ENCODE results near the gene TRPM4.
"Not testable (repeated sequence)": the region's sequence is repeated elsewhere in the genome, so short reads cannot be mapped to it uniquely, and the experiment has no call there.

The TRPM4 gene

GRCh38 chr19:49194408-49194807 lies 36.8 kb downstream of the TRPM4 start:
- no peak for DNase-seq

- peak; percentile 61 for DNase-seq
Measured at GRCh38 chr19:49196527-49197240, 39.1 kb downstream of the TRPM4 start.

DNA sequence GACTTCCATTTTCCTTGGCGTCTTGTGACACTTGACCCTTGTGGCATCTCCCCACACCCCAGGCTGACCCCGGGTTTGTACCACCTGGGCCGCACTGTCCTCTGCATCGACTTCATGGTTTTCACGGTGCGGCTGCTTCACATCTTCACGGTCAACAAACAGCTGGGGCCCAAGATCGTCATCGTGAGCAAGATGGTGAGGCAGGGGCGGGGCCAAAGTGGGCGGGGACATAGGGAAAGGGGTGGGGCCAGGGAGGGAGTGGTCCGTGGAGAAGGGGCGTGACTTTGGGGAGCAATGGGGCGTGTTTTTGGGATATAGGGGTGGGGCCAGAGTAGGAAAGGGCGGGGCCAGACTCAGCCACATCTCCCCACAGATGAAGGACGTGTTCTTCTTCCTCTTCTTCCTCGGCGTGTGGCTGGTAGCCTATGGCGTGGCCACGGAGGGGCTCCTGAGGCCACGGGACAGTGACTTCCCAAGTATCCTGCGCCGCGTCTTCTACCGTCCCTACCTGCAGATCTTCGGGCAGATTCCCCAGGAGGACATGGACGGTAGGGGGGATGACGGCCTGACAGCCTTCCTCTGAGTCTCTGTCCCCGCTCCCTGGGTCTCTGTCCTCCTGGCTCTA lies 42.8 kb downstream of the TRPM4 start:
- DNase-seq, result no peak

- no peak for DNase-seq
Measured at GRCh38 chr19:49201042-49201441, 43.5 kb downstream of the TRPM4 start.

GRCh38 chr19:49205114-49205513 lies 47.5 kb downstream of the TRPM4 start:
- no peak for DNase-seq

DNA sequence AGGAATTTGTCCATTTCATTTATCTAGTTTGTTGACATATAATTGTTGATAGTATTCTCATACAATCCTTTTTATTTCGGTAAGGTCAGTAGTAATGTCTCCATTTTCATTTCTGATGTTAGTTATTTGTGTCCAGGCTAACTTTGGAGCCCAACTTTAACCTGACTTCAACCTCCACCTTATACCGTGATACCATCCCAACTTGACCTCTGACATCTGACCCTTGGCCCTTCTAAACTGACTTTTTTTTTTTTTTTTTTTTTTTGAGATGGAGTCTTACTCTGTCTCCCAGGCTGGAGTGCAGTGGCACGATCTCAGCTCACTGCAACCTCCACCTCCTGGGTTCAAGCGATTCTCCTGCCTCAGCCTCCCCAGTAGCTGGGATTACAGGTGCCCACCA lies 51.9 kb downstream of the TRPM4 start:
- DNase-seq, result not testable (repeated sequence)

DNA sequence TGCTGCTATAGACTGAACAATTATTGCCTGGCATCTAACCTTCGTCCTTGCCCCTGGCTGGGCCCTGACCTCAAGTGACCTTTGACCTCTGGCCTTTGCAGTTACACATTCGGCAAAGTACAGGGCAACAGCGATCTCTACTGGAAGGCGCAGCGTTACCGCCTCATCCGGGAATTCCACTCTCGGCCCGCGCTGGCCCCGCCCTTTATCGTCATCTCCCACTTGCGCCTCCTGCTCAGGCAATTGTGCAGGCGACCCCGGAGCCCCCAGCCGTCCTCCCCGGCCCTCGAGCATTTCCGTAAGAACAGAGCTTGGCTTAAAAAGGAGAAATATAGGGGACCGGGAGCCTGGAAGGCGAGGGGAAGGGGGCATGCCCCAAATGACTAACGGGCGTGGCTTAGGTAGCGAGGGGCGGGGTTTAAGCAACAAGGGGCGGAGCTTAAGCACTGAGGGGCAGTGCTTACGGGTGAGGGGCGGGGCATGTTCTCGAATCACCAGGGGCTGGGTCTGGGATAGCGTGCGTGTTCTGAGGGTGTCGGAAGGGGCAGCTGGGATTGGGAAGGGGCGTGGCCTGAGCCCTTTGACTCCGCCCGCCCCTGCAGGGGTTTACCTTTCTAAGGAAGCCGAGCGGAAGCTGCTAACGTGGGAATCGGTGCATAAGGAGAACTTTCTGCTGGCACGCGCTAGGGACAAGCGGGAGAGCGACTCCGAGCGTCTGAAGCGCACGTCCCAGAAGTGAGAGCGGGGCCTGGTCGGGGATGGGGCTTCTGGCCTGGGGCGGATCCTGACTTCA lies 52.7 kb downstream of the TRPM4 start:
- DNase-seq, result no peak

GRCh38 chr19:49210901-49211451 lies 53.4 kb downstream of the TRPM4 start:
- no peak for DNase-seq

DNA sequence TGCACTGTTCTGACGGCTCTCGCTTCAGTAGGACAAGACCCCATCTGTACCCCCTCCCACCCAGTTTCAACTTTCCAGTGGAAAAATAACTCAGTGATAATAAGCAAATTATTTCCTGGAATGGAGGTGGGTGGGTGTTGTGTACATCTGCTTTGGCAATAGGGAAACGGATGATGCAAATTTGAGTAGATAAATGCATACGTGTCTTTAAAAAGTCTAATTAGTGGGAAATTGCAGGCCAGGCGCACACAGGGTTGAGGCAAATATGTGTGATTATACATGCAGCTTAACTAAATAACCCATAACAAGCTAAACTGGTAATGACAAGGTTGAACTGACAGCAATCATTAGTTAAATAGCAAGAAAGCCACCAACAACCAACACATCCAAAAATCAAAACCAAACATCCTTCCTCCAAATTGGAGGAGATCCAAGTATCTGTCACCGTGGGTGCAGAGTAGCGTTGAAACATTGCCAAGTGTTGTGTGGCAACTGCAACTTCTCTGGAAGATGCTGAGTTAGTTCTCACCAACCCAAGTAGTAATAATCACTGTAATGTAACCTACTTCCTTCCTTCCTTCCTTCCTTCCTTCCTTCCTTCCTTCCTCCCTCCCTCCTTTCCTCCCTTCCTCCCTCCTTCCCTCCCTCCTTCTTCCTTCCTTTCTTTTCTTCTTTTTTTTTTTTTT lies 54.6 kb downstream of the TRPM4 start:
- DNase-seq, result no peak

GRCh38 chr19:49213791-49214190 lies 56.2 kb downstream of the TRPM4 start:
- no peak for DNase-seq

DNA sequence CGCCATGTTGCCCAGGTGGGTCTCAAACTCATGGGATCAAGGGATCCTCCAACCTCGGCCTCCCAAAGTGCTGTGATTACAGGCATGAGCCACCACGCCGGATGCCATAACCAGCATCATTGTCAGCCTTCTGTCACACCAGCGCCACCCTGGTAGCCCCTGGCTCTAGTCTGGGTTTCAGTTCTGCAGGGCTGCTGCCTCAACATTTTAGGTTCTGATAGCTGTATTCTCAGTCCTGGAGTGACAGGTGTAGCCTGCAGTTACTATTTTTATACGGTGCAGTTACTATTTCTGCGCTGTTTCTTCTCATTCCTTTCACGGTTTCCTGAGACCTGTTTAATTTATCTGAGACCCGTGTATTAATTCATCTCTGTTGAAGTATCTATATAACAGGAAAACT lies 57.1 kb downstream of the TRPM4 start:
- no peak for DNase-seq

GRCh38 chr19:49216071-49216470 lies 58.5 kb downstream of the TRPM4 start:
- no peak for DNase-seq

GRCh38 chr19:49217382-49217781 lies 59.8 kb downstream of the TRPM4 start:
- DNase-seq, result peak; percentile 87

- DNase-seq, result no peak
Measured at GRCh38 chr19:49222011-49222410, 64.4 kb downstream of the TRPM4 start.

- no peak for DNase-seq
Measured at GRCh38 chr19:49222528-49222927, 64.9 kb downstream of the TRPM4 start.

DNA sequence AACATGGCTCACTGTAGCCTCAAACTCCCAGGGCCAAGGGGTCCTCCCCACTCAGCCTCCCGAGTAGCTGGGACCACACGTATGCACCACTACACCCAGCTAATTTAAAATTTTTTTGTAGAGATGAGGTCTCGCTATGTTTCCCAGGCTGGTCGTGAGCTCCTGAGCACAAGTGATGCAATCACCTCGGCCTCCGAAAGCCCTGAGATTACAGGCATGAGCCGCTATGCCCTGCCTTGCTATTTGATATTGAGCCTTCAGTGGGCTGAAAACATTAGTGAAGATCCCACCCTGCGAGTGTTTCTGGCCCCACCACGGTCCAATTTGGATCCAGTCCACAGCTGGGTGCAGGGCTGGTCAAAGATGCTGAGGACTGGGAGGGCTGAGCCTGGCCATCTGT lies 65.9 kb downstream of the TRPM4 start:
- DNase-seq, result no peak

GRCh38 chr19:49224441-49224840 lies 66.8 kb downstream of the TRPM4 start:
- not testable (repeated sequence) for DNase-seq

GRCh38 chr19:49224879-49225278 lies 67.3 kb downstream of the TRPM4 start:
- DNase-seq, result peak; percentile 44

GRCh38 chr19:49229416-49229815 lies 71.8 kb downstream of the TRPM4 start:
- DNase-seq, result no peak

GRCh38 chr19:49231389-49231788 lies 73.8 kb downstream of the TRPM4 start:
- DNase-seq, result no peak

- no peak for DNase-seq
Measured at GRCh38 chr19:49231804-49232203, 74.2 kb downstream of the TRPM4 start.

- DNase-seq, result no peak
Measured at GRCh38 chr19:49233163-49233562, 75.6 kb downstream of the TRPM4 start.

- DNase-seq, result no peak
Measured at GRCh38 chr19:49241769-49242168, 84.2 kb downstream of the TRPM4 start.
